CD14-positive monocyte (primary cell): Measurements from ENCODE around the gene CDH15. TPM values are rescaled to one million over a fixed set of nuclear protein-coding genes. Genes with fewer than 3 reads are reported as not detected.

Experiments used
- DNase-seq, 3 donors: peaks; one replicate each; pipeline ENCODE4 v3.0.0-alpha.2; 2011 to 2022
- H2AFZ ChIP-seq: 2 replicates; pipeline ENCODE4 v1.6.0; 2012; ENCODE audit warnings: mild to moderate bottlenecking, low read depth, low read length, inconsistent platforms; ENCODE audit not compliant: insufficient read depth, poor library complexity, severe bottlenecking
- H3K27ac ChIP-seq, 2 donors: 1 replicate in 1 of 2; 2 replicates in 1 of 2; pipeline ENCODE4 v1.5.1; 2012 to 2013; ENCODE audit warnings: low read length in 2 of 2, control low read depth in 1 of 2, inconsistent platforms in 1 of 2, low read depth in 1 of 2, mild to moderate bottlenecking in 1 of 2
- H3K27me3 ChIP-seq, 2 donors: one replicate each; pipeline versions ENCODE4 v1.6.0 to v1.6.1; 2011 to 2013; ENCODE audit warnings: low read length in 2 of 2; ENCODE audit not compliant: control insufficient read depth in 2 of 2, insufficient read depth in 2 of 2
- H3K36me3 ChIP-seq, 2 donors: replicated peaks in 1 of 2; 1 replicate in 1 of 2; 2 replicates in 1 of 2; pipeline versions ENCODE4 v1.5.1 to v1.6.1; 2012 to 2013; ENCODE audit warnings: low read length in 2 of 2, control low read depth in 1 of 2, inconsistent platforms in 1 of 2, mild to moderate bottlenecking in 1 of 2; ENCODE audit not compliant: insufficient read depth in 2 of 2, control insufficient read depth in 1 of 2
- H3K4me1 ChIP-seq, 2 donors: 1 replicate in 1 of 2; 2 replicates in 1 of 2; pipeline versions ENCODE4 v1.5.1 to v1.6.1; 2012 to 2013; ENCODE audit warnings: low read length in 2 of 2, control low read depth in 1 of 2, inconsistent platforms in 1 of 2, mild to moderate bottlenecking in 1 of 2, moderate library complexity in 1 of 2; ENCODE audit not compliant: insufficient read depth in 2 of 2, control insufficient read depth in 1 of 2
- H3K4me2 ChIP-seq: replicated peaks from 2 replicates; pipeline ENCODE3; 2012; ENCODE audit warnings: low read length, moderate library complexity, mild to moderate bottlenecking; ENCODE audit not compliant: poor library complexity, severe bottlenecking; ENCODE audit errors: extremely low read depth
- H3K4me3 ChIP-seq, 3 experiments: fragments of 200-600 bp in 1 of 3; sonication (generic) in 1 of 3; replicated peaks in 1 of 3; 1 replicate in 2 of 3; 2 replicates in 1 of 3; pipeline ENCODE4 v1.5.1; 2011 to 2013; ENCODE audit warnings: low read length in 3 of 3, mild to moderate bottlenecking in 3 of 3, control low read depth in 2 of 3, low read depth in 2 of 3, inconsistent platforms in 1 of 3, moderate library complexity in 1 of 3
- H3K79me2 ChIP-seq: 2 replicates; pipeline ENCODE4 v1.6.0; 2012; ENCODE audit warnings: mild to moderate bottlenecking, control low read depth, inconsistent platforms, low read length, moderate library complexity; ENCODE audit not compliant: insufficient read depth
- H3K9ac ChIP-seq: 2 replicates; pipeline ENCODE4 v1.6.0; 2017; ENCODE audit warnings: low read length, mild to moderate bottlenecking; ENCODE audit not compliant: insufficient read depth, poor library complexity, severe bottlenecking
- H3K9me3 ChIP-seq, 2 donors: replicated peaks in 1 of 2; 1 replicate in 1 of 2; 2 replicates in 1 of 2; pipeline versions ENCODE4 v1.5.1 to v1.6.1; 2012 to 2013; ENCODE audit warnings: low read length in 2 of 2, control low read depth in 1 of 2; ENCODE audit not compliant: control insufficient read depth in 1 of 2, insufficient read depth in 1 of 2
- H4K20me1 ChIP-seq: 2 replicates; pipeline ENCODE4 v1.6.0; 2012; ENCODE audit warnings: mild to moderate bottlenecking, low read length, control low read depth, moderate library complexity; ENCODE audit not compliant: insufficient read depth
- H3K27ac Mint-ChIP-seq, 7 donors: one replicate each; pipeline ENCODE4 v1.8.0; 2020; ENCODE audit warnings: mild to moderate bottlenecking in 7 of 7, mixed read lengths in 7 of 7, moderate library complexity in 6 of 7, inconsistent platforms in 2 of 7
- H3K27me3 Mint-ChIP-seq, 3 donors: one replicate each; pipeline ENCODE4 v1.8.0; 2021 to 2022; ENCODE audit warnings: low read depth in 3 of 3, mild to moderate bottlenecking in 3 of 3, mixed read lengths in 3 of 3, moderate library complexity in 3 of 3, inconsistent platforms in 1 of 3
- H3K36me3 Mint-ChIP-seq, 2 donors: one replicate each; pipeline ENCODE4 v1.8.0; 2020; ENCODE audit warnings: mixed read lengths in 2 of 2, inconsistent platforms in 1 of 2, mild to moderate bottlenecking in 1 of 2
- H3K4me1 Mint-ChIP-seq: one replicate; pipeline ENCODE4 v1.8.0; 2020; ENCODE audit warnings: mild to moderate bottlenecking, mixed read lengths
- H3K4me3 Mint-ChIP-seq, 2 donors: one replicate each; pipeline ENCODE4 v1.8.0; 2020; ENCODE audit warnings: mild to moderate bottlenecking in 2 of 2, mixed read lengths in 2 of 2, moderate library complexity in 1 of 2
- H3K9me3 Mint-ChIP-seq, 7 donors: one replicate each; pipeline ENCODE4 v1.8.0; 2020 to 2022; ENCODE audit warnings: mixed read lengths in 7 of 7, mild to moderate bottlenecking in 6 of 7, moderate library complexity in 6 of 7, inconsistent platforms in 2 of 7
- WGBS: methylation state at CpG from one replicate; pipeline ENCODE4 v1.1.5; 2013; ENCODE audit warnings: missing lambda C conversion rate; ENCODE audit not compliant: insufficient coverage; 5-methylcytosine and 5-hydroxymethylcytosine counted together
- intact Hi-C, 2 donors: fragments of 100-400 bp; cut with micrococcal nuclease; formaldehyde crosslinking; loops; one replicate each; pipeline versions ENCODE4 v1.15.0 to v1.15.1; 2023
- polyA plus RNA-seq, 3 donors: library from polyadenylated mRNA; depleted of rRNA in 1 of 3; unstranded in 2 of 3; stranded (reverse) in 1 of 3; fragments of 300-500 nt in 2 of 3; fragments of >200 nt in 1 of 3; fragmentation: Illumina TruSeq in 2 of 3; gene quantifications; 1 replicate in 2 of 3; 2 replicates in 1 of 3; pipeline ENCODE4 v1.2.3, GENCODE V29; 2012 to 2021
- TF ChIP-seq, protein P1 (sequence below): fragments of 200-600 bp; IDR thresholded peaks from one replicate; pipeline ENCODE4 v1.8.0; 2022; ENCODE audit warnings: antibody characterized with exemption, mild to moderate bottlenecking

Gene CDH15
- polyA plus RNA-seq, 3 donors: not detected

DNA sequence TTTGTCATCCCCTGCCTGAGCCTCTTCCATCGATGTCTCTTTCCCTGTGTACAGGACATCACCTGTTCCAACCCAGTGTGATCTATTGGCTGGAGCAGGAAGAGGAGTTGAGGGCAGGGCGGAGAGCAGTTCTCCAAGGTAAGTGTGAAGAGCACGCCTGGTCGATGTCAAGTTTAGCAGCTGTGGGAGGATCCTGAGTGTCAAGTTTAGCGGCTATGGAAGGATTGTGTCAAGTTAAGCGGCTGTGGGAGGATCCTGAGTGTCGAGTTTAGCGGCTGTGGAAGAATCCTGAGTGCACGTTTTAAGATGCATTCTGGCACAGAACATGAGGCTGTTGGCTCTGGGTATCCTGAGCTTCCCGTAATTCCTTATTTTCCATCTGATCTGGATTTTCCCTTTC, 53.1 kb downstream of the CDH15 start:
- DNase-seq: no peak
- H3K36me3 Mint-ChIP-seq: peaks cover 78 to 89% of the 10 kb centered on the region in 2 donors
- H3K4me1 Mint-ChIP-seq: peaks cover 1% of the 10 kb centered on the region
- Histone ChIP-seq H3K4me2 (no peak overlapping the region), H3K4me1 (no peaks in the 10 kb centered on the region), H3K4me3 (no peak overlapping the region), H4K20me1 (peaks cover 9% of the 10 kb centered on the region), H3K27ac (no peak overlapping the region), H3K36me3 (peaks cover 66 to 91% of the 10 kb centered on the region in 2 donors), H3K9me3 (peaks cover 26 to 34% of the 10 kb centered on the region in 2 donors), H2AFZ (no peak overlapping the region), H3K27me3 (no peaks in the 10 kb centered on the region), H3K9ac (no peak overlapping the region), H3K79me2 (no peaks in the 10 kb centered on the region)
- H3K27me3 Mint-ChIP-seq: no peaks in the 10 kb centered on the region
- no peak overlapping the region for H3K4me3 Mint-ChIP-seq
- 97% methylated on average over 5 of the region's 10 CpGs for WGBS
- H3K27ac Mint-ChIP-seq: no peak overlapping the region
- TF ChIP-seq, protein P1, sequence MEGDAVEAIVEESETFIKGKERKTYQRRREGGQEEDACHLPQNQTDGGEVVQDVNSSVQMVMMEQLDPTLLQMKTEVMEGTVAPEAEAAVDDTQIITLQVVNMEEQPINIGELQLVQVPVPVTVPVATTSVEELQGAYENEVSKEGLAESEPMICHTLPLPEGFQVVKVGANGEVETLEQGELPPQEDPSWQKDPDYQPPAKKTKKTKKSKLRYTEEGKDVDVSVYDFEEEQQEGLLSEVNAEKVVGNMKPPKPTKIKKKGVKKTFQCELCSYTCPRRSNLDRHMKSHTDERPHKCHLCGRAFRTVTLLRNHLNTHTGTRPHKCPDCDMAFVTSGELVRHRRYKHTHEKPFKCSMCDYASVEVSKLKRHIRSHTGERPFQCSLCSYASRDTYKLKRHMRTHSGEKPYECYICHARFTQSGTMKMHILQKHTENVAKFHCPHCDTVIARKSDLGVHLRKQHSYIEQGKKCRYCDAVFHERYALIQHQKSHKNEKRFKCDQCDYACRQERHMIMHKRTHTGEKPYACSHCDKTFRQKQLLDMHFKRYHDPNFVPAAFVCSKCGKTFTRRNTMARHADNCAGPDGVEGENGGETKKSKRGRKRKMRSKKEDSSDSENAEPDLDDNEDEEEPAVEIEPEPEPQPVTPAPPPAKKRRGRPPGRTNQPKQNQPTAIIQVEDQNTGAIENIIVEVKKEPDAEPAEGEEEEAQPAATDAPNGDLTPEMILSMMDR: no peak
- peaks cover 11 to 29% (median 18%) of the 10 kb centered on the region in 7 donors for H3K9me3 Mint-ChIP-seq
- intact Hi-C loops: no loop called here

DNA sequence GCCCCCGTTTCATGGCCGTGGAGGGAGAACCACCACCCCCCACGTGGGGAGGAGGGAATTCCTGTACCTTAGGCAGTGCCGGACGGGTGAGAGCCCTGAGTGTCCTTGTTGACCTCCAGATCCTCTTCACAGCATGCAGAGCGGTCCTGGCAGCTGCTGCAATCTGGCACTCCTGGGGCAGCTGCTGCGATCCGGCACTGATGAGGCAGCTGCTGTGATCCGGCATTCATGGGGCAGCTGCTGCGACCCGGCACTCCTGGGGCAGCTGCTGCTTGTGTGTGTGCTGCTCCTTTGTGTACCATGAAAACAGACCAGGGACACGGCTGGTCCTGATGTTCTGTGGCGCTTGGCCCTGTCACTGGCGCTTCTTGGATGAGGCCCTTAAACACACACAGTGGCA, 58.7 kb downstream of the CDH15 start:
- Mint-ChIP-seq H3K36me3 (peaks cover 71 to 78% of the 10 kb centered on the region in 2 donors), H3K27ac (no peak overlapping the region), H3K4me3 (no peak overlapping the region), H3K9me3 (peaks cover 17 to 41% (median 31%) of the 10 kb centered on the region in 7 donors), H3K27me3 (no peaks in the 10 kb centered on the region), H3K4me1 (peaks cover 13% of the 10 kb centered on the region)
- Histone ChIP-seq H3K27me3 (no peaks in the 10 kb centered on the region), H4K20me1 (no peaks in the 10 kb centered on the region), H3K9ac (no peak overlapping the region), H3K4me2 (no peak overlapping the region), H3K9me3 (peaks cover 34 to 39% of the 10 kb centered on the region in 2 donors), H2AFZ (no peak overlapping the region), H3K36me3 (peaks cover 38 to 76% of the 10 kb centered on the region in 2 donors), H3K79me2 (peaks cover 3% of the 10 kb centered on the region), H3K4me3 (no peak overlapping the region), H3K27ac (no peak overlapping the region), H3K4me1 (peaks cover 10 to 16% of the 10 kb centered on the region in 2 donors)
- TF ChIP-seq, protein P1: no peak
- 96% methylated on average over 14 of the region's 14 CpGs for WGBS
- DNase-seq: no peak
- intact Hi-C loops: no loop called here
